Measurements from ENCODE around the gene VASP. TPM values are rescaled to one million over a fixed set of nuclear protein-coding genes. Genes with fewer than 3 reads are reported as not detected.

VASP gene
- 103 TPM for total RNA-seq

- Histone ChIP-seq H3K27ac (peak within 1 kb of the TSS; percentile 93), H3K4me3 (peak within 1 kb of the TSS; percentile 97 to 100), H3K36me3 (no peaks in the 10 kb centered on the region), H3K27me3 (no peaks in the 10 kb centered on the region), H3K4me1 (peaks cover 49% of the 10 kb centered on the region), H3K9me3 (no peaks in the 10 kb centered on the region)
- no peak for DNase-seq (ENCODE audit: extremely low spot score in 2 of 2)
- intact Hi-C loops (cut with DNase I) = no loop called here
- TF ChIP-seq POLR2A (IDR thresholded peaks at IDR 0.05) (peak; percentile 44 to 85), POLR2AphosphoS5 (IDR thresholded peaks at IDR 0.05; ENCODE audit: insufficient read depth in 1 of 2, low read depth in 1 of 2) (peak; percentile 94 to 97), CTCF (IDR thresholded peaks at IDR 0.05) (no peak)
These were observed at the start of gene VASP for GRCh38 chr19:45506989-45507871. TSS of gene VASP (plus strand) at chr19:45507479. CDS start at chr19:45507772, 293 bp downstream.

- Histone ChIP-seq H3K4me1 (peaks cover 22% of the 10 kb centered on the region), H3K36me3 (no peaks in the 10 kb centered on the region), H3K27ac (no peak overlapping the region), H3K27me3 (no peaks in the 10 kb centered on the region), H3K9me3 (no peaks in the 10 kb centered on the region), H3K4me3 (no peak overlapping the region)
- DNase-seq (ENCODE audit: extremely low spot score in 2 of 2) = no peak
- TF ChIP-seq POLR2A (IDR thresholded peaks at IDR 0.05) (no peak), POLR2AphosphoS5 (IDR thresholded peaks at IDR 0.05; ENCODE audit: insufficient read depth in 1 of 2, low read depth in 1 of 2) (no peak), CTCF (IDR thresholded peaks at IDR 0.05) (no peak)
- intact Hi-C loops (cut with DNase I) = no loop called here
These were observed 49.5 kb upstream of the VASP start for GRCh38 chr19:45457776-45458175.

GRCh38 chr19:45460807-45461347, 46.4 kb upstream of the VASP start:
- no peak for TF ChIP-seq CTCF (IDR thresholded peaks at IDR 0.05)
- TF ChIP-seq POLR2A (IDR thresholded peaks at IDR 0.05) = no peak
- no peak for TF ChIP-seq POLR2AphosphoS5 (IDR thresholded peaks at IDR 0.05; ENCODE audit: insufficient read depth in 1 of 2, low read depth in 1 of 2)
- Histone ChIP-seq H3K27ac (no peak overlapping the region), H3K4me1 (peaks cover 9% of the 10 kb centered on the region), H3K4me3 (no peak overlapping the region), H3K9me3 (no peaks in the 10 kb centered on the region), H3K36me3 (no peaks in the 10 kb centered on the region), H3K27me3 (no peaks in the 10 kb centered on the region)
- no peak for DNase-seq (ENCODE audit: extremely low spot score in 2 of 2)
- intact Hi-C loops (cut with DNase I) = no loop called here

- intact Hi-C loops (cut with DNase I) = no loop called here
- H3K36me3 ChIP-seq = no peaks in the 10 kb centered on the region
- no peak for DNase-seq (ENCODE audit: extremely low spot score in 2 of 2)
- peaks cover 3% of the 10 kb centered on the region for H3K4me1 ChIP-seq
- H3K27me3 ChIP-seq = no peaks in the 10 kb centered on the region
- no peaks in the 10 kb centered on the region for H3K9me3 ChIP-seq
- H3K27ac ChIP-seq = no peak overlapping the region
- H3K4me3 ChIP-seq = no peak overlapping the region
- no peak for TF ChIP-seq POLR2AphosphoS5 (IDR thresholded peaks at IDR 0.05; ENCODE audit: insufficient read depth in 1 of 2, low read depth in 1 of 2)
- no peak for TF ChIP-seq POLR2A (IDR thresholded peaks at IDR 0.05)
- TF ChIP-seq CTCF (IDR thresholded peaks at IDR 0.05) = no peak
These were observed 45.1 kb upstream of the VASP start for GRCh38 chr19:45462174-45462573.

- no peaks in the 10 kb centered on the region for H3K9me3 ChIP-seq
- DNase-seq (ENCODE audit: extremely low spot score in 2 of 2) = no peak
- no peaks in the 10 kb centered on the region for H3K36me3 ChIP-seq
- H3K27me3 ChIP-seq = no peaks in the 10 kb centered on the region
- H3K4me3 ChIP-seq = no peak overlapping the region
- no peak overlapping the region for H3K27ac ChIP-seq
- H3K4me1 ChIP-seq = peaks cover 10% of the 10 kb centered on the region
- TF ChIP-seq POLR2AphosphoS5 (IDR thresholded peaks at IDR 0.05; ENCODE audit: insufficient read depth in 1 of 2, low read depth in 1 of 2) (no peak), POLR2A (IDR thresholded peaks at IDR 0.05) (no peak), CTCF (IDR thresholded peaks at IDR 0.05) (no peak)
- intact Hi-C loops (cut with DNase I) = no loop called here
These were observed 44.0 kb upstream of the VASP start for GRCh38 chr19:45463241-45463640.

All from vagina (tissue), 2 donors.